Loucy (cell line): ENCODE results near the gene UBA52.

Experiments
- H2AFZ ChIP-seq: fragments of 200-600 bp; sonication (generic); 2 replicates; pipeline ENCODE4 v1.6.0; 2016; ENCODE audit warnings: antibody characterized with exemption, mild to moderate bottlenecking, low read length, moderate library complexity
- H3F3A ChIP-seq: fragments of 200-600 bp; 2 replicates; pipeline ENCODE4 v1.6.0; 2016; ENCODE audit warnings: antibody characterized with exemption, low read depth, mild to moderate bottlenecking
- H3K27me3 ChIP-seq: fragments of 200-600 bp; sonication (generic); 2 replicates; pipeline ENCODE4 v1.6.1; 2014; ENCODE audit warnings: low read length, mild to moderate bottlenecking; ENCODE audit not compliant: insufficient read depth, poor library complexity, severe bottlenecking
- H3K36me3 ChIP-seq: fragments of 200-600 bp; sonication (generic); 2 replicates; pipeline ENCODE4 v1.6.1; 2016; ENCODE audit warnings: low read length; ENCODE audit not compliant: insufficient read depth
- H3K4me1 ChIP-seq: fragments of 200-600 bp; sonication (generic); 2 replicates; pipeline ENCODE4 v1.5.1; 2014; ENCODE audit warnings: low read length, mild to moderate bottlenecking; ENCODE audit not compliant: insufficient read depth, poor library complexity, severe bottlenecking
- H3K4me2 ChIP-seq: fragments of 200-600 bp; sonication (generic); 2 replicates; pipeline ENCODE4 v1.6.0; 2014; ENCODE audit warnings: antibody characterized with exemption, low read length, low read depth, mild to moderate bottlenecking; ENCODE audit not compliant: poor library complexity, severe bottlenecking
- H3K4me3 ChIP-seq: fragments of 200-600 bp; sonication (generic); 2 replicates; pipeline ENCODE4 v1.5.1; 2014; ENCODE audit warnings: low read length, mild to moderate bottlenecking, mixed read lengths; ENCODE audit not compliant: poor library complexity, severe bottlenecking
- H3K79me2 ChIP-seq: fragments of 200-600 bp; sonication (generic); 2 replicates; pipeline ENCODE4 v1.6.1; 2014; ENCODE audit warnings: low read length; ENCODE audit not compliant: insufficient read depth
- H3K9ac ChIP-seq: fragments of 200-600 bp; sonication (generic); 2 replicates; pipeline ENCODE4 v1.6.0; 2014; ENCODE audit warnings: mild to moderate bottlenecking, low read depth, low read length, moderate library complexity; ENCODE audit not compliant: poor library complexity, severe bottlenecking
- H3K9me2 ChIP-seq: fragments of 200-600 bp; sonication (generic); replicated peaks from 2 replicates; pipeline ENCODE4 v1.6.1; 2016; ENCODE audit warnings: low read depth, low read length, mixed read lengths
- H3K9me3 ChIP-seq: fragments of 200-600 bp; sonication (generic); 2 replicates; pipeline ENCODE4 v1.6.1; 2014; ENCODE audit warnings: mild to moderate bottlenecking, antibody characterized with exemption, low read length, low read depth; ENCODE audit not compliant: insufficient read depth
- H4K20me1 ChIP-seq: fragments of 200-600 bp; sonication (generic); 2 replicates; pipeline ENCODE4 v1.6.0; 2014; ENCODE audit warnings: antibody characterized with exemption, low read length, mild to moderate bottlenecking; ENCODE audit not compliant: insufficient read depth, poor library complexity, severe bottlenecking
- CTCF ChIP-seq: fragments of 200-600 bp; sonication (generic); conservative IDR thresholded peaks from 2 replicates; pipeline ENCODE4 v1.5.1; 2014; ENCODE audit warnings: mild to moderate bottlenecking, antibody characterized with exemption, low read length
- EZH2phosphoT487 ChIP-seq: fragments of 200-600 bp; IDR thresholded peaks from 2 replicates; pipeline ENCODE4 v1.6.1; 2018; ENCODE audit warnings: antibody characterized with exemption, mild to moderate bottlenecking, moderate library complexity, borderline replicate concordance

Gene UBA52

GRCh38 chr19:18558604-18559003, 13.1 kb upstream of the UBA52 start:
- peak overlapping the region; percentile 99 for H3K4me3 ChIP-seq
- peaks cover 4% of the 10 kb centered on the region; the same call in 1 of the 2 replicates for H3F3A ChIP-seq
- no peak for TF ChIP-seq CTCF
- TF ChIP-seq EZH2phosphoT487 = no peak
- H3K36me3 ChIP-seq = peaks cover 9% of the 10 kb centered on the region; the same call in 1 of the 2 replicates
- peak overlapping the region; percentile 100 for H3K9ac ChIP-seq
- H3K79me2 ChIP-seq = peaks cover 33% of the 10 kb centered on the region
- H2AFZ ChIP-seq = no peak overlapping the region
- no peaks in the 10 kb centered on the region for H3K27me3 ChIP-seq
- no peaks in the 10 kb centered on the region for H3K9me2 ChIP-seq
- H4K20me1 ChIP-seq = peaks cover 9% of the 10 kb centered on the region
- no peaks in the 10 kb centered on the region for H3K9me3 ChIP-seq
- peak overlapping the region; percentile 99 for H3K4me2 ChIP-seq
- H3K4me1 ChIP-seq = peaks cover 17% of the 10 kb centered on the region

GRCh38 chr19:18559685-18560084, 12.0 kb upstream of the UBA52 start:
- Histone ChIP-seq H3K4me1 (peaks cover 17% of the 10 kb centered on the region), H4K20me1 (peaks cover 9% of the 10 kb centered on the region), H3K27me3 (no peaks in the 10 kb centered on the region), H3K4me2 (peak overlapping the region; percentile 99), H3K9me3 (no peaks in the 10 kb centered on the region), H3K36me3 (peaks cover 12% of the 10 kb centered on the region; the same call in 1 of the 2 replicates), H2AFZ (no peak overlapping the region), H3K4me3 (peak overlapping the region; percentile 99), H3K9ac (peak overlapping the region; percentile 100), H3K79me2 (peaks cover 33% of the 10 kb centered on the region), H3F3A (peaks cover 4% of the 10 kb centered on the region; the same call in 1 of the 2 replicates), H3K9me2 (no peaks in the 10 kb centered on the region)
- TF ChIP-seq CTCF (no peak), EZH2phosphoT487 (no peak)

- Histone ChIP-seq H3K9ac (no peak overlapping the region), H3K4me1 (peaks cover 17% of the 10 kb centered on the region), H3K4me3 (no peak overlapping the region), H3K79me2 (peaks cover 33% of the 10 kb centered on the region), H3K27me3 (no peaks in the 10 kb centered on the region), H3F3A (peaks cover 4% of the 10 kb centered on the region; the same call in 1 of the 2 replicates), H2AFZ (no peak overlapping the region), H3K9me2 (no peaks in the 10 kb centered on the region), H3K4me2 (no peak overlapping the region), H4K20me1 (peaks cover 9% of the 10 kb centered on the region), H3K36me3 (peaks cover 24% of the 10 kb centered on the region; the same call in 1 of the 2 replicates), H3K9me3 (no peaks in the 10 kb centered on the region)
- TF ChIP-seq CTCF = no peak
- TF ChIP-seq EZH2phosphoT487 = no peak
Measured at GRCh38 chr19:18562086-18562485, 9.6 kb upstream of the UBA52 start.
